NT2/D1 (cell line): ENCODE measurements around the gene RERE.

Experiments
- SUZ12 ChIP-seq: IDR thresholded peaks from 2 replicates; pipeline ENCODE4 v1.6.1; 2011; ENCODE audit not compliant: insufficient read length, insufficient read depth; ENCODE audit errors: extremely low read depth
- YY1 ChIP-seq: IDR thresholded peaks from 2 replicates; pipeline ENCODE4 v1.6.1; 2011; ENCODE audit not compliant: insufficient read length, insufficient read depth

GRCh38 chr1:8351693-8352470 lies 465.6 kb downstream of the RERE start:
- TF ChIP-seq YY1: no peak
- TF ChIP-seq SUZ12: no peak
